SKM-1 treated with dmso at 0.1 percent for 144 hours (cell line): ENCODE results near the gene C1QTNF12.

ENCODE experiments used
- DNase-seq: peaks from one replicate; lab custom pipeline; 2025; ENCODE audit not compliant: unreplicated experiment; lab: John Stamatoyannopoulos, UW

Gene C1QTNF12

GRCh38 chr1:1282998-1283397 is 36.5 kb upstream of the C1QTNF12 start:
- DNase-seq: no peak

- DNase-seq: no peak
Measured at GRCh38 chr1:1281533-1282321, 35.2 kb upstream of the C1QTNF12 start.

DNA sequence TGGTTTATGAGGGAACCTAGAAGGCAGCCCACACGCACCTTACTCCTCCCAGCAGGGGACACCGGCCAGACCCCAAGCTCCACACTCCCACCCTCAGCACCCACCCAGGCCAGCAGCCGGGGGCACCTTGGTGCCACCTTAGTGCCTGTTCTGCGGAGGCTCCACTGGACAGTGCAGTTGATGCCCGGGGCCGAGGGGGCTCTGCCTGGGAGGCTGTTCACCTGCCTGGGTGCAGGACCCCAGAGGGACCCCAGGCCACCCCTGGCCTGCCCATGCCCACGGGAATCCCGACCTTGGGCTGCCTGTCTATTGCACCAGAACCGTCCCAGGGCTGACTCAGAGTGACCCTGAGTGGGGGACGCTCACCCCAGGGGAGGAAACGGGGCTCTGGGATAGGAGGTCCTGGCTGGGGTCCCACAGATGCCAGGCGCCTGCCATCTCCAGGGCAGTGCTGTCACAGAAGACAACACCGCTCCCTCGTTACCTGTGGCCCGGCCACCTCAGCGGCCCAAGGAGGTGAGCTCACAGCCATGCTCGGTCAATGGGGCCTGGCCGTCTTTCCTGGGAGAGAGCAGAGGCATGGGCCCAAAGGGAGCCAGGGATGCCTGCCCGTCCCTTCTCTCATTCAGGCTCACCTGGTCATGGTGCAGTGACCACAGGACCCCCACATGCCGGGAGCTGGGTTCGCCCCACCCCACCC is 34.4 kb upstream of the C1QTNF12 start:
- no peak for DNase-seq

DNA sequence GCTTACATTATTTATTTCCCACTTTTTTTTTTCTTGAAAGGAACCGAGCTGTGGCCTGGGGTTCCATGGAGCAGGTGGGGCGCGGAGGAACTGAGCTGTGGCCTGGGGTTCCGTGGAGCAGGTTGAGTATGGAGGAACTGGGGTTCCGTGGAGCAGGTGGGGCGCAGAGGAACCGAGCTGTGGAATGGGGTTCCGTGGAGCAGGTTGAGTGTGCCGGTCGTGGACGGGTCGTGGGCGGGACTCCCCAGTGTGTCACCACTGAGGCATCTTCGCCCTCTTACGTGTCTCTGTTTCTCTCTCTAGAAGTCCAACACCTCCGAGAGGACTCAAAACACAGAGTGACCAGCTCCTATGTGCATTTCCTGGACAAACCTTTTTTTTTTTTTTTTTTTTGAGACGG is 32.5 kb upstream of the C1QTNF12 start:
- no peak for DNase-seq

GRCh38 chr1:1278620-1279019 is 32.1 kb upstream of the C1QTNF12 start:
- no peak for DNase-seq

GRCh38 chr1:1275836-1276235 is 29.3 kb upstream of the C1QTNF12 start:
- DNase-seq: no peak

- DNase-seq: no peak
Measured at GRCh38 chr1:1274931-1275431, 28.5 kb upstream of the C1QTNF12 start.

DNA sequence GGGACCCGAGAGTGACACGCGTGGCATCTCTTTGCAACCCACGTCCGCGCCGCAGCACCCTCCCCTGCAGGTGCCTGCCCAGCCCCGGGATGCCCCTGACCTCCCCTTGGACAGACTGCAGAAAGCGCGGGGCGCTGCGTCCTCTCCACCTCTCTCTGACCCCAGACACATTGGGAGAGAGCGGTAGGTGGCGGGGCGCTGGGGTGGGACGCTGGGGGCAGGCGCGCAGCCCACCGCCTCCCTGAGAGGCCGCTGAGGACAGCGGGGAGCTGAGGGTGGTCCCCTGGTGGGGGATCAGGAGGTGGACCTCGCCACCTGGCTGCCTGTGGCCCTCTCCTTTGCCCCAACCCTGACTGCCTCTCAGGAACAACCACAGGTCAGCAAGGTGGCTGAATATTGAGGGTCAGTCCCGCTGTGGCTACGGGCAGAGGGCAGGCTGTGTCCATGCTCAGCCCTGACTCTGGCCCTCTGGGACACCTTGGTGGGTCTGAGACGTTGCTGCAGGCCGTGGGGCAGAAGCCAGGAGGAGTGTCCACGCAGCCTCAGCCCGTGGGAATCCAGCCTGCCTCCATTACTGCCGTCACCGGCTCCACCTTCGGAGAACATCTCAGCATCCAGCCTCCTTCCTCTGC is 27.9 kb upstream of the C1QTNF12 start:
- no peak for DNase-seq

GRCh38 chr1:1273512-1274298 is 27.2 kb upstream of the C1QTNF12 start, which contains the start of gene UBE2J2:
TSS of gene UBE2J2 (minus strand) at chr1:1273854. CDS start at chr1:1267992, 5,862 bp downstream.
- DNase-seq: peak; percentile 86

GRCh38 chr1:1273209-1273511 is 26.6 kb upstream of the C1QTNF12 start:
- DNase-seq: no peak

DNA sequence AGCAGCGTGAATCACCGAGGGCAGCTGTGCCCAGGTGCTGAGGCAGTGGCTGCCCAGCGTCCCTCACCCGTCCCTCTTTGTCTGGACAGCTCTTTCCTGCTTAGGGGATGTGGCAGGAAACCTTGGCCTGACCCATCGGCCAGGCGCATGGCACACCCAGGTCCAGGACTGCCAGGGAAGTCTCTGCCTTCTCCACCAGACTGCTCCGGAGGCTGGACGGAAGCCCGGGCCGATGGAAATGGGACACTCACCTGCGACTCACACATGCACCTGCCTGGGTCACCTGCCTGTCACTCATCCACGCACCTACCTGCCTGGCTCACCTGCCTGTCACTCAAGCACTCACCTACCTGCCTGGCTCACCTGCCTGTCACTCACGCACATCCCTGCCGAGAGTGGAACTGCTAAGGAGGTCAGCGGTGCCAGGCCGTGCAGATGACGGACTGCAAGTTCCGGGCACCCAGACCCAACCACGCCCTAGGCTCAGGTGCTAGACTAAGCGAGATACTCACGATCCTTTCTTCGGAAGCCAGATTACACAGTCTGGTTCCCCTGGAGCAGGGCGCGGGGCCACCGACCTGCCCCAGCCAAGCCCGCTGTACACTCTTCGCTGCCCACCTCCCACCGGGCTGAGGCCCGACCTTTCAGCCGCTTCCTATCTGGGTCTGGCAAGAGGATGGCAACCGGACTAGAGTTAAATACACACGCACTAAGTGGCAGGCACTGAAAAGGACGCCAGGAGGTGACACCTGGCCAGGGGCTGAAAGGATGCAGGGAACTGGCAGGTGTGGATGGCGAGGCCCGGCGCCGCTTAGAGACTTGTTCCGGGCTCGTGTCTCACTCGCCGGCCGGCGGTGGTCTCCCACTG is 26.1 kb upstream of the C1QTNF12 start:
- DNase-seq: no peak

- DNase-seq: no peak
Measured at GRCh38 chr1:1270813-1271212, 24.3 kb upstream of the C1QTNF12 start.

DNA sequence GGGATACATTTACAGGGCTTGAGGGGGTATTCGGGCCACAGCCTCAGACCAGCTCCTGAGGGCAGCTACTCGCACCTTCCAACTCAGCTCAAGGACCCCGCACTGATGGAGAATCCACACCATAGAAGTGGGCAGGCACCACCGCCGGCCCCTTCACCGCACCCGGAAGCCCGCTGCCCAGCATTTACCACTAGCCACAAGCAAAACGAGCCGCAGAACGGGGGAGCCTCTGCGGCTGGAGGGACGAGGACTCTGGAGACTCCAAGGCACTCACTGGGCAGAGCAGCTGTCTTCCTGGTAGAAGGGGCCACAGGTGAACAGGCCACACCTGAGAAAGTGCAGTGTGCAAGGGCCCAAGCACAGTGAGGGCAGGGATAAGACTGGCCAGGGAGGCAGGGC is 21.8 kb upstream of the C1QTNF12 start:
- no peak for DNase-seq

GRCh38 chr1:1267488-1268283 is 21.2 kb upstream of the C1QTNF12 start:
- DNase-seq: no peak

DNA sequence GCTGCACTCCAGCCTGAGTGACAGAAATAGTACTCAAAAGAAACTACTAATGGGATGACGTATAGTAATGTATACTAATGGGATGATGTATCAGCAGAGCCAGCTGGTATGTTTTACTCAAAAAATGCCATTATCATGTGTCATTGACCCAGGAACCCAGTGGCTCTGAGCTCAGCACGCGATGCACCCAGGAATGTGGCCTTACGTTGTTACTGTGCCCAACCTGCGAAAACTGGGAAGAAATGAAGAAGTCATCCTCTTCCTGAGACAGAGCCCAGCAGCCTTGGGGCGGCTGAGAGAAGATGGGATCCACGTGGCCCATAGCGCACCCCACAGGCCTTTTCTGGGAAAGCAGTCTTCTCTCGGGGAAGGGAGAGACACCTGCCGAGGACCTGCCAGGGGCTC is 18.3 kb upstream of the C1QTNF12 start:
- DNase-seq: no peak

- no peak for DNase-seq
Measured at GRCh38 chr1:1264026-1264425, 17.5 kb upstream of the C1QTNF12 start.

GRCh38 chr1:1262758-1263157 is 16.2 kb upstream of the C1QTNF12 start:
- no peak for DNase-seq

DNA sequence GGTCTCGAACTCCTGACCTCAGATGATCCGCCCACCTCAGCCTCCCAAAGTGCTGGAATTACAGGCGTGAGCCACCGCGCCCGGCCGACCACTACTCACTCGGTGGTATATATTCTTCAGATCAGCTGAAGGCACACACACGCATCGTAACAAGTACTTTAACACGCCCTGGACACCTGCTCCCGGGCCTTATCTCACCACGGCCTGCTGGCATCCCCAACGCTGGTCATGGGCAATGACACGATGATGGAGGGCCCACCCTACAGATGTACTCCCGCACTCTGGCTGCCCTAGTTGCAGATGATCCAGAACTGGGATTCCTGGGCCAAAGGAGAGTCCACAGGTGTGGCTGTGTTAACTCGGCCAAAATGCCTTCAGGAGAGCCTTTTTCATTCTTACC is 15.5 kb upstream of the C1QTNF12 start:
- DNase-seq: no peak

DNA sequence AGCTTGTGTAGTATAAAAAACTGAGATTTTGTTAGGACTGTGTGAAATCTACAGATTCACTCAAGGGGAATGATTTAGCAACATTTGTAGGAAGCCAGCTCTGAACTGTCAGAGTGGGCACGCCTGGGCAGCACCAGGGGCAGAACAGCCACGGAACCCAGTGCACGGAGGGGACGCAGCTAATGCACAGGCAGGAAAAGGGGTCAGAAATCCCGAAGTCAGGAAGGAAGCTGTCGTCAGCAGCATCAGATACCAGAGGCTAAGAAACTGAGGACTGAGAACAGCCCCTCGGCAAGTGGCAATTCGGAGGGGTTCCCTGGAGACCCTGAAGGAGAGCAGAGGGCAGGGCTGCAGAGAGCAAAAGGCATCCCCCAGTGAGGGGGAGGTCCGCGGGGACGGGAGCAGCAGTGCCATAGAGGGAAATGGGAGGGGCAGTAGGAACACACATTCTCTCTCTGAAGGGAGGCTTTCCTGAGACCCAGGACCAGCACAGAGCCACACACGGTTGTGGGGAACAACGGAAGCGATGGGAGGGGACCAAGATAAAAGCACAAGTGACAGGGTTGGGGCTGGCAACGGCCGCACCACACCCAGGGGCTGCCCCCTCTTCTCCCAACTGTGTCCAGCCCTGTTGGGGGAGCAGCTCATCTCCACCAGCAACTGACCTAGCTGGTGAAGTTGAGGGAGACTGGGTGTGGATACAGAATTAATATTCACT is 14.5 kb upstream of the C1QTNF12 start:
- no peak for DNase-seq
